AG09309 (cell line): Measurements from ENCODE around the gene KAT14.
"Not testable (repeated sequence)": the region's sequence is repeated elsewhere in the genome, so short reads cannot be mapped to it uniquely, and the experiment has no call there.

Source experiments
- DNase-seq: peaks from one replicate; pipeline ENCODE4 v3.0.0-alpha.2; 2010; ENCODE audit warnings: low read depth
- H3K4me3 ChIP-seq: 2 replicates; pipeline ENCODE4 v1.5.1; 2011; ENCODE audit warnings: mild to moderate bottlenecking, low read depth, low read length, moderate library complexity; ENCODE audit not compliant: control insufficient read depth
- TF ChIP-seq, protein P1 (sequence below): IDR thresholded peaks from 2 replicates; pipeline ENCODE4 v1.5.1; 2011; ENCODE audit warnings: mild to moderate bottlenecking, low read depth, low read length, inconsistent platforms; ENCODE audit not compliant: insufficient read depth, control insufficient read depth; ENCODE audit errors: missing control alignments

KAT14 gene

DNA sequence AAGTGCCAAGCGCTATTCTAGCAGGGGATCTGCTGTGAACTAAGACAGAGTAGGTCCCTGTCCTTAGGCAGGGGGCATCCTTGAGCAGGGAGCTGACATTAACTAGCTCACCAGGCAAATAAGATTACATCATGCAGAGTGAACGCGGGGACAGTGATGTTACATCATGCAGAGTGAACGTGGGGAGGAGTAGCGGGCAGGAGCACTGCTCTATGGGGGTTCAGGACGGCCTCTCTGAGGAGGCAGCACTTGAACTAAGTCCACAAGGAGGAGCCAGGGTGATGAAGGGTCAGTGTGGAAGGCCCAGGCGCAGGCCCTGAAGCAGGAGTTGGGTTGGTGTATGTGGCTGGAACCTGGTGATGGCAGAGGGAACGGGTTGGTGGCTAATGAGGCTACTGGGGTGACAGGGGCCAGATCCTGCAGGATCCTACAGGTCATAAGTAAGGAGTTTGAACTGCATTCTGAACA lies 38.7 kb downstream of the KAT14 start:
- no peak overlapping the region for H3K4me3 ChIP-seq
- TF ChIP-seq, protein P1, sequence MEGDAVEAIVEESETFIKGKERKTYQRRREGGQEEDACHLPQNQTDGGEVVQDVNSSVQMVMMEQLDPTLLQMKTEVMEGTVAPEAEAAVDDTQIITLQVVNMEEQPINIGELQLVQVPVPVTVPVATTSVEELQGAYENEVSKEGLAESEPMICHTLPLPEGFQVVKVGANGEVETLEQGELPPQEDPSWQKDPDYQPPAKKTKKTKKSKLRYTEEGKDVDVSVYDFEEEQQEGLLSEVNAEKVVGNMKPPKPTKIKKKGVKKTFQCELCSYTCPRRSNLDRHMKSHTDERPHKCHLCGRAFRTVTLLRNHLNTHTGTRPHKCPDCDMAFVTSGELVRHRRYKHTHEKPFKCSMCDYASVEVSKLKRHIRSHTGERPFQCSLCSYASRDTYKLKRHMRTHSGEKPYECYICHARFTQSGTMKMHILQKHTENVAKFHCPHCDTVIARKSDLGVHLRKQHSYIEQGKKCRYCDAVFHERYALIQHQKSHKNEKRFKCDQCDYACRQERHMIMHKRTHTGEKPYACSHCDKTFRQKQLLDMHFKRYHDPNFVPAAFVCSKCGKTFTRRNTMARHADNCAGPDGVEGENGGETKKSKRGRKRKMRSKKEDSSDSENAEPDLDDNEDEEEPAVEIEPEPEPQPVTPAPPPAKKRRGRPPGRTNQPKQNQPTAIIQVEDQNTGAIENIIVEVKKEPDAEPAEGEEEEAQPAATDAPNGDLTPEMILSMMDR = no peak
- no peak for DNase-seq

DNA sequence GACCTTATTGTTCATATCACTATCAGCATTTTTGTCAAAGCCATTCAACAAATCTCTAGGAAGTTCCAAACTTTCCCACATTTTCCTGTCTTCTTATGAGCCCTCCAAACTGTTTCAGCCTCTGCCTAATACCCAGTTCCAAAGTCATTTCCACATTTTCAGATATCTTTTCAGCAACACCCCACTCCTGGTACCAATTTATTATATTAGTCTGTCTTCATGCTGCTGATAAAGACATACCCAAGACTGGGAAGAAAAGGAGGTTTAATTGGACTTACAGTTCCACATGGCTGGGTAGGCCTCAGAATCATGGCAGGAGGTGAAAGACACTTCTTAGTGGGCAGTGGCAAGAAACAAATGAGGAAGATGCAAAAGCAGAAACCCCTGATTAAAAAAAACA lies 42.7 kb downstream of the KAT14 start:
- DNase-seq = not testable (repeated sequence)

DNA sequence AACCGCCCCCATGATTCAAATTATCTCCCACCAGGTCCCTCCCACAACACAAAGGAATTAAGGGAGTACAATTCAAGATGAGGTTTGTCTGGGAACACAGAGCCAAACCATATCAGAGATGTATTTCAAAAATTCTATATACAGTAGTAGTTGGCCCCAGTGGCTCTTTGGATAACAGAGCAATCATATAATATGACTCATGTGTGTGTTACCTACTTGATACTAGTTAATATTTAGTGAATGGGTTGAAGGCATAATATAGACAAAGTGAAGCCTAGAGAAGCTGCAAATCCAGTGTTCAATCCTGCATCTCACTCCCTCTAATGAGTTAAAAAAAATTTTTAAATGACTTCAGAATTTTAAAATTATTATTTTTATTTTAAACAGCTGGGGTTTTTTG lies 43.2 kb downstream of the KAT14 start:
- DNase-seq = no peak
- no peak overlapping the region for H3K4me3 ChIP-seq
- TF ChIP-seq, protein P1 = no peak

More for the DNA sequence above, 42.7 kb downstream of the KAT14 start:
- not testable (repeated sequence) for H3K4me3 ChIP-seq

DNA sequence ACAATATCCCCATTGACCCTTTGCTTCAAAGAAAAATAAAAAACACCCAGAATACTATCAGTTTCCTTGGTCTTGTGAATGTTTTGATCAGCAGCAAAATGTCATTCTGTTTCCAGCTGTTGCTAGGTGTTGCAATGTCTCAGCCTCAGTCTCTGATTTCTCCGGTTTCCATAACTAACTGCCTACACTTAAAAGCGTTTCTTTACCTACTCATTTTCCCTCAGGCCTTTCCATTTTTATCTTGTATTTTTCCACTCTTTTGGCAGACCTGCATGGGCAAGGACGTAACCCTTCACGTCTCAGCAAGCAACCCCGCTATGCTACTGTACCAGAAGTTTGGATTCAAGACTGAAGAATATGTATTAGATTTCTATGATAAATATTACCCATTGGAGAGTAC lies 49.4 kb downstream of the KAT14 start:
- H3K4me3 ChIP-seq = no peak overlapping the region
- no peak for DNase-seq
- TF ChIP-seq, protein P1 = no peak

DNA sequence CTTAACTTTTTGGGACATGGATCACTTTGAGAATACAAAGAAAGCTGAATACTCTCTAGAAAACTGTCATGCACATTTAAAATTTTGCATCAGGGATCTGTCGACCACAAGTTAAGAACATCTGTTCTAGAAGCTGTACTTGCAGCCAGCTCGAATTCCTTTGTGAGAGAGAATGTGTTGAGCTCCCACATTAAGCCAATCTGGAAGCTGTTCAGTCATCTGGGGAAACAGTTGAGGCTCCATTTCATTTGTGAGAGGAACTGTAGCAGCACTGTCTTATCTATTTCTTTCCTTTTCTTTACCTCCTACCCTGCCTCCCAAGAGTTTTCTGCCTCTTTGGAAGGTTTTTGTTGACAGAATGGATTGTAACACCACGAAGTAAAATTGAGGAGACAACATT lies 50.8 kb downstream of the KAT14 start:
- peak; percentile 24 for DNase-seq
- TF ChIP-seq, protein P1 = no peak
- no peak overlapping the region for H3K4me3 ChIP-seq

DNA sequence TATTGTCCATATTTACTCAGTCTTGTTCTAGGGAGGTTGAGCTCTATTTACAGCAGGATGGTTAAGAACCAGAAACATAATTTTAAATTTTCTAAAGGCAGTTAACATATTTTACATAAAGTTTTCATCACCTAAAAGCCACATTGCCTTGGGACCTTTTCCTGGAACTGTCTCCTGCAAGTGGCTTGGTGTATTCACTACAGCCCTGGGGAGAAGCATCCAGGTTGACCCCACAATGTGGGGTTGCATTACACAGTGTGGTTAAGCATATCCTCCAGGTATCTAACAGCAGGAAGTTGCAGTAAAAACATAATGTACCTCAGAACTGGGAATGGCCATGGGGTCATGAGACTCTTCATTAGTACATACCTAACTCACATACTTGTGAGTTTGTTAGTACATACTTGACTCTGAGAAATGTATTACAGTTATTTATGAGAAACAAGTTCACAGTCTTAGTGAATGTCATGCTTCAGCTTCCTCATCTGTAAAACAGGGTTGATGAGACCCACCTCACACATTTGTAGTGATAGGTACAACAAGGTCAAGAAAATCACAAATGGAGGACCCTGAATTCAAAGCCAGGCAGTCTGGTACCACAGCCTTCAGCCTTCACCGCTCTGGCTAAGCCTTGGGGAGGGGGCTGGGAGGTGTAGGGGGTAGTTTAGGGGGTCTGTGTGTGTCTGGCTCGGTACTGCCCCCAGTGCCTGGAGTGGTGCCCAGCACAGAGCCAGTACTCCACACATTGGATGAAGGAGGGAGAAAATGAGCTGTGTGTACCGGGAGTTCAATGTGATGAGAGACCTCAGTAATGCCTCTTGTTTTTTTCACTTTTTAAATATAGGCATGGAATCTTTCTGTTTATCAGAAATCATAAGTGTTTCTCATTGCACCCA lies 52.9 kb downstream of the KAT14 start:
- no peak overlapping the region for H3K4me3 ChIP-seq
- no peak for DNase-seq
- TF ChIP-seq, protein P1 = no peak

DNA sequence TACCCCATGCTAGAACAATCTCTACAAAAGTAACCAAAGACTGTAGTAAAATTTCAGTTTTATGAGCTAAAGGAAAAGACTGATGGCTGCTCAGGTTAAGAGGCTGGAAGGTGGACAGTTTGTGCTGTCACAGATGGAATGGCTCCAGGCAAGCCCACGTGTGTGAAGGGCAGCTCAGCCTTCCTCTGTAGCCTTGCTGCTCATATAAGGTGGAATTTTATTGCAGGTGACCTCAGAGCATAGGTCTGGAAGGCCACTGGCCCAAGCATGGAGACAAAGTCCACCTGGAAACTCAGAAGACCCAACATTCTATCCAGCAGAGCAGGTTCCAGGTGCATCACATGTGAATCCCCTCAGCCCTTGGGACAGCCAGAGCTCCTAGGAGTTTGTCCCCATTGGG lies 53.6 kb downstream of the KAT14 start:
- no peak overlapping the region for H3K4me3 ChIP-seq
- TF ChIP-seq, protein P1 = no peak
- no peak for DNase-seq

DNA sequence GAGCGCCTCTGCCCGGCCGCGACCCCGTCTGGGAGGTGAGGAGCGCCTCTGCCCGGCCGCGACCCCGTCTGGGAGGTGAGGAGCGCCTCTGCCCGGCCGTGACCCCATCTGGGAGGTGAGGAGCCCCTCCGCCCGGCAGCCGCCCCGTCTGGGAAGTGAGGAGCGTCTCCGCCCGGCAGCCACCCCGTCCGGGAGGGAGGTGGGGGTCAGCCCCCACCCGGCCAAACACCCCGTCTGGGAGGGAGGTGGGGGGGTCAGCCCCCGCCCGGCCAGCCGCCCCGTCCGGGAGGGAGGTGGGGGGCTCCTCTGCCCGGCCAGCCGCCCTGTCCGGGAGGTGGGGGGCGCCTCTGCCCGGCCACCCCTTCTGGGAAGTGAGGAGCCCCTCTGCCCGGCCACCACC lies 56.8 kb downstream of the KAT14 start:
- not testable (repeated sequence) for H3K4me3 ChIP-seq, DNase-seq
